CD4-positive, alpha-beta T cell (primary cell): ENCODE measurements around the gene GABARAPL1. TPM values are rescaled to one million over a fixed set of nuclear protein-coding genes. Genes with fewer than 3 reads are reported as not detected.

ENCODE experiments used
- ATAC-seq: fragments of 200-7000 bp; cut with Tn5 transposase; one replicate; pipeline ENCODE4 v1.10.0; 2022; ENCODE audit warnings: mild to moderate bottlenecking; ENCODE audit not compliant: poor library complexity
- CTCF ChIA-PET: fragments of 350-600 bp; sonication (Branson Sonifier 250); formaldehyde crosslinking; loops from one replicate; lab custom pipeline; 2021; ENCODE audit warnings: antibody characterized with exemption, inconsistent platforms; lab: Charles Lee
- POLR2A ChIA-PET: fragments of 350-600 bp; sonication (Branson Sonifier 250); formaldehyde crosslinking; loops from one replicate; lab custom pipeline; 2021; ENCODE audit warnings: antibody characterized with exemption, inconsistent platforms; lab: Charles Lee
- DNase-seq, 14 experiments: peaks; one replicate each; pipeline ENCODE4 v3.0.0-alpha.2; 2013 to 2020; ENCODE audit warnings: mixed read lengths in 2 of 14
- H3K27ac ChIP-seq, 2 donors: one replicate each; pipeline versions ENCODE4 v1.5.1 to v1.7.0; 2013; ENCODE audit warnings: low read length in 2 of 2, low read depth in 1 of 2, mild to moderate bottlenecking in 1 of 2
- H3K27me3 ChIP-seq, 2 experiments: 1 replicate in 1 of 2; 2 replicates in 1 of 2; pipeline versions ENCODE4 v1.6.1 to v1.7.0; 2013; ENCODE audit warnings: low read length in 2 of 2, control low read depth in 1 of 2, mild to moderate bottlenecking in 1 of 2, moderate library complexity in 1 of 2; ENCODE audit not compliant: insufficient read depth in 2 of 2, control insufficient read depth in 1 of 2
- H3K36me3 ChIP-seq: one replicate; pipeline ENCODE4 v1.6.1; 2013; ENCODE audit warnings: low read length, control low read depth; ENCODE audit not compliant: insufficient read depth
- H3K4me1 ChIP-seq: one replicate; pipeline ENCODE4 v1.6.1; 2013; ENCODE audit warnings: low read length, control low read depth; ENCODE audit not compliant: insufficient read depth
- H3K4me3 ChIP-seq: one replicate; pipeline ENCODE4 v1.5.1; 2013; ENCODE audit warnings: mild to moderate bottlenecking, low read length, moderate library complexity
- H3K9me3 ChIP-seq, 2 experiments: 1 replicate in 1 of 2; 2 replicates in 1 of 2; pipeline versions ENCODE4 v1.6.1 to v1.7.0; 2013; ENCODE audit warnings: low read length in 2 of 2, mild to moderate bottlenecking in 2 of 2, control low read depth in 1 of 2, moderate library complexity in 1 of 2; ENCODE audit not compliant: control insufficient read depth in 1 of 2, insufficient read depth in 1 of 2
- H3K27ac Mint-ChIP-seq: one replicate; pipeline ENCODE4 v1.8.0; 2020; ENCODE audit warnings: mixed read lengths
- H3K27me3 Mint-ChIP-seq: one replicate; pipeline ENCODE4 v1.8.0; 2021; ENCODE audit warnings: mixed read lengths
- H3K36me3 Mint-ChIP-seq: one replicate; pipeline ENCODE4 v1.8.0; 2021; ENCODE audit warnings: low read depth, mixed read lengths
- H3K4me1 Mint-ChIP-seq: one replicate; pipeline ENCODE4 v1.8.0; 2021; ENCODE audit warnings: low read depth, mixed read lengths
- H3K4me3 Mint-ChIP-seq: one replicate; pipeline ENCODE4 v1.8.0; 2020; ENCODE audit warnings: mild to moderate bottlenecking, mixed read lengths
- H3K9me3 Mint-ChIP-seq: one replicate; pipeline ENCODE4 v1.8.0; 2020; ENCODE audit warnings: mixed read lengths
- intact Hi-C, 2 experiments: fragments of 100-400 bp; cut with DNase I in 1 of 2; cut with micrococcal nuclease in 1 of 2; formaldehyde crosslinking; loops; one replicate each; pipeline versions ENCODE4 v1.15.1 to v1.9.0; 2023 to 2025; cut with DNase I, micrococcal nuclease
- total RNA-seq, 174 experiments: library from RNA in 2 of 174; stranded (reverse) in 2 of 174; gene quantifications; one replicate each; pipeline ENCODE4 v1.2.3 and lab custom pipeline; 2021 to 2026
- TF ChIP-seq, protein P1 (sequence below): fragments of 200-600 bp; IDR thresholded peaks from one replicate; pipeline ENCODE4 v1.8.0; 2022; ENCODE audit warnings: antibody characterized with exemption, mild to moderate bottlenecking

GABARAPL1 gene
- total RNA-seq, 2 experiments from 2014 or later = 267 to 276 TPM

DNA sequence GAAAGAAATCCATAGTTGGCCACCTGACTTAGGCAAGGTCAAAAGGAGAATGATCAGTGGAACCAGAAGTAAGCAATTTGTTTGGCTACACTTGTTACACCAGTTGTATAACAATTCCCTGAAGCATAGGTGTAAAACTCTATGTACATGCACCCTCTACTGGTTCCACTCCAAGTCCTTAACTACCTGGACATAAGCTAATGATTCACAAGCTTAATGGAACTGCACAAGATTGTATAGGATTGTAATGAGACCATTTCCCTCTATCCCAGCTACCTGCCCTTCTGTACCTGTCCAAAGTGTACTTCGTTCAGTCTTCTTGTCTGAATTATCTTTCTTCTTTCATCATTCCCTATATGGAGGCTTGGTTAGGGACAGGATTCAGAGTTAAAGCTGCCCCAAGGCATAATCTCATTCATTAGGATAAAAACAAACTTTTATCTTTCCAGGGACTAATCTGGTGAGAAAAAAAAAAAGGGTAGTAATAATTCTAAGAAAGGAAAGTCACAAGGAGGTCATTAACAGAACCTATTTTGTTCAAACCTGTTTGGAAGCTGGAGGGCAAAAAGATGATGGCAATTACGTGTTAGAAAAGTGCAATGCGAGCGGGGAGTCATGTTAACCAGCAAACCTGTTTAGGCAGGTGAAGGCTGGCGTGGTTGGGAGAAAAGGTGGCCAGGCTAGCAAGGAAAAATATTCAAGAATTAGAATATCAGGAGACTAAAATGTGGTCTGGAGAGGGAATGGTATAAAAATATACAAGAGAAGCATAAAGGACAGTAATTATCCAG lies 36.6 kb upstream of the GABARAPL1 start:
- TF ChIP-seq, protein P1, sequence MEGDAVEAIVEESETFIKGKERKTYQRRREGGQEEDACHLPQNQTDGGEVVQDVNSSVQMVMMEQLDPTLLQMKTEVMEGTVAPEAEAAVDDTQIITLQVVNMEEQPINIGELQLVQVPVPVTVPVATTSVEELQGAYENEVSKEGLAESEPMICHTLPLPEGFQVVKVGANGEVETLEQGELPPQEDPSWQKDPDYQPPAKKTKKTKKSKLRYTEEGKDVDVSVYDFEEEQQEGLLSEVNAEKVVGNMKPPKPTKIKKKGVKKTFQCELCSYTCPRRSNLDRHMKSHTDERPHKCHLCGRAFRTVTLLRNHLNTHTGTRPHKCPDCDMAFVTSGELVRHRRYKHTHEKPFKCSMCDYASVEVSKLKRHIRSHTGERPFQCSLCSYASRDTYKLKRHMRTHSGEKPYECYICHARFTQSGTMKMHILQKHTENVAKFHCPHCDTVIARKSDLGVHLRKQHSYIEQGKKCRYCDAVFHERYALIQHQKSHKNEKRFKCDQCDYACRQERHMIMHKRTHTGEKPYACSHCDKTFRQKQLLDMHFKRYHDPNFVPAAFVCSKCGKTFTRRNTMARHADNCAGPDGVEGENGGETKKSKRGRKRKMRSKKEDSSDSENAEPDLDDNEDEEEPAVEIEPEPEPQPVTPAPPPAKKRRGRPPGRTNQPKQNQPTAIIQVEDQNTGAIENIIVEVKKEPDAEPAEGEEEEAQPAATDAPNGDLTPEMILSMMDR = no peak
- Mint-ChIP-seq H3K9me3 (no peaks in the 10 kb centered on the region), H3K4me3 (no peak overlapping the region), H3K27me3 (peaks cover 30% of the 10 kb centered on the region), H3K36me3 (no peaks in the 10 kb centered on the region), H3K4me1 (no peaks in the 10 kb centered on the region), H3K27ac (no peak overlapping the region)
- peaks cover 5 to 8% of the 10 kb centered on the region in 2 experiments for H3K27me3 ChIP-seq
- H3K9me3 ChIP-seq = no peaks in the 10 kb centered on the region
- no peaks in the 10 kb centered on the region for H3K4me1 ChIP-seq
- no peaks in the 10 kb centered on the region for H3K36me3 ChIP-seq
- DNase-seq (no peak), ATAC-seq (no peak)
- intact Hi-C loops = no loop called here
- no peak overlapping the region for H3K27ac ChIP-seq
- CTCF ChIA-PET = interaction anchor here (2.0 kb wide), 1 partner anchor 23 kb away, joined by 8 read pairs; no protein-coding TSS in a partner anchor
- H3K4me3 ChIP-seq = no peak overlapping the region
- POLR2A ChIA-PET = no interaction called here

DNA sequence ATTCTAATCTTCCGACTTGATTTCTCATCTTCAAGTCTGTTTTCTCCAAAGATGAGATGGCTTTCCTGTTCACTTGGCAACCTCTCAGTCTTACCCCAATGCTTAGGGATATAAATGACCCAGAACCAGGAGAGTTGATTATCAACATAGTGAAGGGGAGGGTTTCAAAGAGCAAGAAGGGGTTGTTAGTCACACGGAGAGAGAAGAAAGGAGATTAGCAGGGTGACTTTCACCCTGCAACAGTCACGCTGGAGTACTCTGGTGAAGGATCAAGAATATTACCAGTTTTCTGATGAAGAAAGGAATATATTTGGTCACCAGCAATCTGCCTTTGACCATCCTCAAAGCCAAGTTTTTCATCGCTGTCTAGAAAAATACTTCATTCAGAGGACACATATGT lies 33.9 kb upstream of the GABARAPL1 start, which contains the start of gene TMEM52B:
TSS of gene TMEM52B (plus strand) at position 212 of the 400 bp plus-strand sequence. CDS start 543 bp downstream, outside the sequence.
- CTCF ChIA-PET = no interaction called here
- peaks cover 43% of the 10 kb centered on the region for H3K27me3 Mint-ChIP-seq
- no peaks in the 10 kb centered on the region for H3K9me3 Mint-ChIP-seq
- Histone ChIP-seq H3K27me3 (peaks cover 5 to 8% of the 10 kb centered on the region in 2 experiments), H3K9me3 (no peaks in the 10 kb centered on the region), H3K4me3 (no peak within 1 kb of the TSS), H3K36me3 (no peaks in the 10 kb centered on the region), H3K4me1 (no peaks in the 10 kb centered on the region), H3K27ac (no peak within 1 kb of the TSS)
- H3K4me3 Mint-ChIP-seq = no peak within 1 kb of the TSS
- H3K27ac Mint-ChIP-seq = no peak within 1 kb of the TSS
- no peaks in the 10 kb centered on the region for H3K4me1 Mint-ChIP-seq
- ATAC-seq (no peak), DNase-seq (no peak)
- intact Hi-C loops = no loop called here
- TF ChIP-seq, protein P1 = no peak
- H3K36me3 Mint-ChIP-seq = no peaks in the 10 kb centered on the region
- POLR2A ChIA-PET = no interaction called here

DNA sequence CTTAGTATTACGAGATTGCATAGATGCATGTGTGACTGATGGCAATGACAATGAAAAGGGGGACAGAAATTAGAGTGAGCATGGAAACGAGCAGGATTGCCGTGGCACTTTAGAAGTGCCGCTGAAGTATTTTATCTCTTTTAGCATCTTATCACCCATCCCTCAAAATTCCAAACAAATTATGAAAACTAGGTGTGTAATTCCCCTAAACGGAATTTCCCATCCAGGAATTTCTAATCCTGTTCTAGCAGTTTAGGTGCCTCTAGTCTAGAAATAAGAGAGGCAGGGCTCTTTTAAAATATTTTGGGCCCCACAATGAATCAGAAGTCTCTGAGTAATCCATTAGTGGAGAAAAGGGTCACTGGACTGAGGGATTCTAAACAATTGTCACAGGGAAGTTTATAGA lies 32.9 kb upstream of the GABARAPL1 start:
- Histone ChIP-seq H3K4me3 (no peak overlapping the region), H3K4me1 (no peaks in the 10 kb centered on the region), H3K9me3 (no peaks in the 10 kb centered on the region), H3K36me3 (no peaks in the 10 kb centered on the region), H3K27ac (no peak overlapping the region), H3K27me3 (peaks cover 5 to 14% of the 10 kb centered on the region in 2 experiments)
- no peaks in the 10 kb centered on the region for H3K4me1 Mint-ChIP-seq
- ChIA-PET POLR2A (no interaction called here), CTCF (no interaction called here)
- ATAC-seq = no peak
- TF ChIP-seq, protein P1 = no peak
- no peaks in the 10 kb centered on the region for H3K36me3 Mint-ChIP-seq
- H3K27me3 Mint-ChIP-seq = peaks cover 46% of the 10 kb centered on the region
- H3K27ac Mint-ChIP-seq = no peak overlapping the region
- intact Hi-C loops = no loop called here
- no peaks in the 10 kb centered on the region for H3K9me3 Mint-ChIP-seq
- H3K4me3 Mint-ChIP-seq = no peak overlapping the region
- DNase-seq = no peak
